ENCODE data around the gene HIC1.

The HIC1 gene

GRCh38 chr17:2025622-2026309 lies 29.1 kb upstream of the HIC1 start:
- peak; percentile 73 for DNase-seq (ENCODE audit: low spot score)

DNA sequence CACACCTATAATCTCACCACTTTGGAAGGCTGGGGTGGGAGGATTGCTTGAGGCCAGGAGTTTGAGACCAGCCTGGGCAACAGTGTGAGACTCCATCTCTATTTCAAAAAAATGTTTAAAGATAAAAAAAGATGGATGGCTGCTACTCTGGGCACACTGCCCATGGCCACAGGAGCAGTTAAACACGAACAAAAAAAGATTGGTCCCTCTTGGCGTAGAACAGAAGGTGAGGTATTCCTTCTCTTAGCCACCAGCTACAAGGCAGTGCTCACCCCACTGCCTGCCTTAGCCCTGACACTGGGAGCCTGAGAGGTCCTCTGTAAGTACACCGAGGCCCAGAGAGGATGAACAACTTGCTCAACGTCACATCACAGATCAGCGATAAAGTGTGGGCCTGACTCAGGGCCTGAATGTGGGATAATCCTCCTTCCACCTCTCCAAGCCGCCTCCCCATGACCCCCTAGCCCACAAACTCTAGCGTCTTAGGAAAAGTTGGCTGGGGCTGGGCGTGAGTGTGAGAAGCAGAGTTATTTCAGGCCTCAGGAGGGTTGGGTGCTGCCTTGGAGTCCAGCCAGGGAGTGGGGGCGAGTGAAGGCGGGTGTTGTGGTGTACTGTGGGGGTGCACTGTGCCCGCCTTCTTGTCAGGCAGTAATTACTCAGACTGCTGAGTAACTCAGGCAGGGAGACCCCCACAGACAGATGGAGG lies 27.2 kb upstream of the HIC1 start:
- DNase-seq (ENCODE audit: low spot score) = no peak

- DNase-seq (ENCODE audit: low spot score) = no peak
Observed at GRCh38 chr17:2028234-2028614, 26.7 kb upstream of the HIC1 start.

- no peak for DNase-seq (ENCODE audit: low spot score)
Observed at GRCh38 chr17:2028737-2029136, 26.2 kb upstream of the HIC1 start.

GRCh38 chr17:2029911-2030778 lies 24.8 kb upstream of the HIC1 start, which contains the start of gene DPH1:
DPH1 (plus strand) TSS chr17:2030153; CDS start chr17:2030170, 17 bp downstream.
- peak; percentile 88 for DNase-seq (ENCODE audit: low spot score)

DNA sequence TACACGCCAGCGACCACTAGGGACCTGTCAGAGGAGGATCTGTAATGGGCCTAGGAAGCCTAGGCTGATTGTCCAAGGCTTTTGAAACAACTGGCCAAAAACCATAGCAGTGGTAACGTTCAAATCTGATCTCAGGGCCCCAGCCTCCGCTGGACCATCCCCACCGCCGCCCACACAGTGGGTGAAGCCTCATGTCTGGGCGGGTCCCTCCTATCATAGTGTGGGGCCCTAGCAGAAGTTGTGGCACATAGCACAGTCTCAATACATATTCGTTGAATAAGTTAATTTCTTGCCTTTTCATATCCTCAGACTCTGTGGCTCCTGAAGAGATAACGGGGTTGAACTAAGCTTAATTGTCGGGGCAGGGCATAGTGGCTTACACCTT lies 24.1 kb upstream of the HIC1 start:
- DNase-seq (ENCODE audit: low spot score) = no peak

- DNase-seq (ENCODE audit: low spot score) = no peak
Observed at GRCh38 chr17:2033153-2033552, 21.8 kb upstream of the HIC1 start.

DNA sequence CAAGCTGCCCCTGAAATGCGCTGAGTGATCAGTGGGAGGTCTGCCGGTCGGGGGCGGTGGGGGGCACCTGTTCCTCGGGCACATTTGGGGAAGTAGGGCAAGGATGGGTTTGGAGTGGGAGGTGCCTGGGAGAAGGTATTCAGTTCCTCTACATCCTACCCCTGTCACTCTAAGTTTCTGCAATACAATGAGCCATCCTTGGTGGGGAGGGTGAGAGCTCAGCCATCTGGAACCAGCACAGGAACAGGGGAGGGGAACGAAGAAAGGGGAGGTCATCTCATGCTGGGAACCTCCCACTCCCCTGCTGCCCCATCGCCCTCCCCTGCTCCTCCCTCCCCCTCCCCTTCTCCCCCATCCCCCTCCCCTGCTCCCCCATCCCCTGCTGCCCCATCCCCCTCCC lies 20.7 kb upstream of the HIC1 start:
- DNase-seq (ENCODE audit: low spot score) = no peak

DNA sequence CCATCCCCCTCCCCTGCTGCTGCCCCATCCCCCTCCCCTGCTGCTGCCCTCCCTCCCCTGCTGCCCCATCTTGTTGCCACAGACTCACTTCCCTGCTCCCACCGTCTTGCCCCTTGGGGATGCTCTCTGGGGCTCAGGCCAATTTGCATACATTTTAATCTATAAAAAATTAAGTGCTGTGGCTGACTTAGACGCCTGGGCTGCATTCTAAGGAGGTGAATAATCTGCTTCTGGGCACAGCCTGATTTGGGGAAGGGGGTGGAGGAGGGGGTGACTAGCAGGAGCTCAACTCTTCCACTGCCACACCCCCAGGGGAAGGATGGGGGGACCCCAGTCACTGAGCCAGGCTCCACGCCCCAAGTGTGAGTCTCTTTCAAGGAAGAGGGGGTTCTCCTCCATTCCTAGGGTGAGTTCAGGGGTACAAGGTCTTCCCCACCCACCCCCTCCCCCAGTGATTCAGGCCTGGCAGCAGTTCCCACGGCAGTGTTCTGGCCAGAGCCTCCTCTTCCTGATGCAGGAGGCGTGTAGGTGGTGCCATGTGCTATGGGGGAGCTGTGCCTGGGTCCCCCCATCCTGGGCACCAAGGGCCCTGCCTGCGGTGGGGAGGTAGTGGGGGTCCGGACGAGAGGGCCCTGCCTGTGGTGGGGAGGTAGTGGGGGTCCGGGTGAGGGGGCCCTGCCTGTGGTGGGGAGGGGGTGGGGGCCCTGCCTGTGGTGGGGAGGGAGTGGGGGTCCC lies 19.9 kb upstream of the HIC1 start:
- DNase-seq (ENCODE audit: low spot score) = no peak

DNA sequence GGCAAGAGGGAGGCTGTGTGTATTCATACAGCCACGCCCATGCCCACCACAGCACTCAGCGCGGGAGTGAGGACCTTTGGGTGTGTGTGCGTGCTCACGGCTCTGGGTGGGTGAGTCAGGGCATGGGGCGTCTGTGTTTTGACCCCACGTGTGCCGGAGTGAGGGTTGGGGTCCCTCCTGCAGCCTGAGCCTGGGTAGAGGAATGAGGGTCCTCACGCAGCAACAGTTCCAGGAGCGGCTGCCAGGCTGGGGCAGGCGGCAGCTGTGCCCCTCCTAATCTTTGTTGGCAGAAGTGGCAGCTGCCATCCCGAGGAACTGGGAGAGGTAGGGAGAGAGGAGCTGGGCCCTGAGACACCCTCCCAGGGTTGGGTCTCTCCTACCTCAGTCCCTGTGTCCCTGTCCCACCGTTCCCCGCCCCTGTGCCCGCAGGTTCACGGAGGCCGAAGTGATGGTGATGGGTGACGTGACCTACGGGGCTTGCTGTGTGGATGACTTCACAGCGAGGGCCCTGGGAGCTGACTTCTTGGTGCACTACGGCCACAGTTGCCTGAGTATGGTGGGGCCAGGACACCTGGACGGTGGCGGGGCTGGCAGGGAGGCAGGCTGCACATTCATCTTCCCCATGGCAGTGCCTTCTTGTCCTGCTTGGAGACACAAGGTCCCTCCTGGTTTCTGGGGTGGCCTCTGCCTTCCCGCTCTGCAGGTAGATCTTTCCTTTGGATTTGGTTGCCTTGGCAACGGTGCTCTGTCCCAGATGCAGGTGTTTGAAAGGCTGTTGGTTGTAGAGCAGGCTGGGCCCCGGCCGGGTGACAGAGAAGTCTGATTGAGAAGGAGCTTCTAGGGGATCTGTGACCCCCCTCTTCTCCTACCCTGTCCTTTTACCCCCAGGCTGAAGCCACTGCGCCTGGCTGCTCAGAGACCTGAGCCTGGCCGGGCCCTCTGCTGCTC lies 19.1 kb upstream of the HIC1 start:
- DNase-seq (ENCODE audit: low spot score) = no peak

DNA sequence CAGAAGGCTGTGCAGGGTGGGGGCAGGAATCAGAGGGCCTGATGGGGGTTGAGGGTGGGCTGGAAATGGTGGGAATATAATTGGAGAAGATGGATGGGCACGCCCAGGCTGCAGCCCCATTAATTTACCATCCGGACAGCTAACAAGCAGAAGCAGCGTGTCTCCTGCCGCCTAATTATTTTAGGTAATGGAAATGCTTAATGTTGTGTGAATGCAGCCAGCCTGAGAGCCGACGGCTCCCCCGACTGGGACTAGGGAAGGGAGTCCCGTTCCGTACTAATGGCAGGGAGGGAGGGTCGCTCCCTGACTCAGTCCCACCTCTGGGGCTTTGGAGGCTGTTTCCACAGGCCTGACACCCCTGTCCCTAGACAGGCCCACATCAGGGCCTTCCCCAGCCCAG lies 17.7 kb upstream of the HIC1 start:
- DNase-seq (ENCODE audit: low spot score) = no peak

DNA sequence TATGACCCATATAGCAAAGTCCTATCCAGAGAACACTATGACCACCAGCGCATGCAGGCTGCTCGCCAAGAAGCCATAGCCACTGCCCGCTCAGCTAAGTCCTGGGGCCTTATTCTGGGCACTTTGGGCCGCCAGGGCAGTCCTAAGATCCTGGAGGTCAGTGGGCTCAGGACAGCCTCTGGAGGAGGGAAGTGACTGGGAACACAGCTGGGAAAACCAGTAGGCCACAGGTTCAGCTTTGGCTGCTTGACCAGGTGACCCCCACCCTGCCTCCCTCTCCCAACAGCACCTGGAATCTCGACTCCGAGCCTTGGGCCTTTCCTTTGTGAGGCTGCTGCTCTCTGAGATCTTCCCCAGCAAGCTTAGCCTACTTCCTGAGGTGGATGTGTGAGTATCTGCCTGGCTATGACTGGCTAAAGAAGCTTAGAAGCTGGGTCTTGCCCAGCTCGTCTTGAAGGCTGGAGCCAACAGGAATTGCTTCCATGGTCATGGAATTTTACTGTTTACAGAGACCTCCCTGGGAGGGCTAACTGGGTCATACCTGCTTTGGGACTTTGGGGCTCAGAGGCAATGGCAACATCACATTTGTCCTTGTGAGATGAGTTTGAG lies 14.6 kb upstream of the HIC1 start:
- no peak for DNase-seq (ENCODE audit: low spot score)

DNA sequence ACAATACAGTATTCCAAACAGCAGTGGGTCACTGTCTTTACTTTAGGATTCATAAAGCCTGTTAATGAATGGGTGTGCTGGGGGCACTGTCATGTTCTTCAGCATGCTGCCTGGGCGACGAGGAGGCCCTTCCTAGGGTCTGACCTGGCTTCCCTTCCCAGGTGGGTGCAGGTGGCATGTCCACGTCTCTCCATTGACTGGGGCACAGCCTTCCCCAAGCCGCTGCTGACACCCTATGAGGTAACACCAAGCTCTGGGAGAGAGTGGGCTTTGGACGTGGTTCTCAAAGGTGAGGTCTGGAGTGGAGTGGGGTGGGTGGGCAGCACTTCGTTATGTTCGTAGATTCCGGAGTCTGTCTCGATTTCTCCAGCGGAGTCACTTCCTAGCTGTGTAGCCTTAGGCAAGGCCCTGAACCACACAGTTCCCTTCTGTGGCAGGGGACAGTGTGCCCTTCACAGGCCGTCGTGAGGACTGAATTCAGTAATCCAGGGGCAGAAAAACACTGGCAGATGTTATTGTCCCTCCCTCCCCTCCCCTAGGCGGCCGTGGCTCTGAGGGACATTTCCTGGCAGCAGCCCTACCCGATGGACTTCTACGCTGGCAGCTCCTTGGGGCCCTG lies 13.9 kb upstream of the HIC1 start:
- no peak for DNase-seq (ENCODE audit: low spot score)

DNA sequence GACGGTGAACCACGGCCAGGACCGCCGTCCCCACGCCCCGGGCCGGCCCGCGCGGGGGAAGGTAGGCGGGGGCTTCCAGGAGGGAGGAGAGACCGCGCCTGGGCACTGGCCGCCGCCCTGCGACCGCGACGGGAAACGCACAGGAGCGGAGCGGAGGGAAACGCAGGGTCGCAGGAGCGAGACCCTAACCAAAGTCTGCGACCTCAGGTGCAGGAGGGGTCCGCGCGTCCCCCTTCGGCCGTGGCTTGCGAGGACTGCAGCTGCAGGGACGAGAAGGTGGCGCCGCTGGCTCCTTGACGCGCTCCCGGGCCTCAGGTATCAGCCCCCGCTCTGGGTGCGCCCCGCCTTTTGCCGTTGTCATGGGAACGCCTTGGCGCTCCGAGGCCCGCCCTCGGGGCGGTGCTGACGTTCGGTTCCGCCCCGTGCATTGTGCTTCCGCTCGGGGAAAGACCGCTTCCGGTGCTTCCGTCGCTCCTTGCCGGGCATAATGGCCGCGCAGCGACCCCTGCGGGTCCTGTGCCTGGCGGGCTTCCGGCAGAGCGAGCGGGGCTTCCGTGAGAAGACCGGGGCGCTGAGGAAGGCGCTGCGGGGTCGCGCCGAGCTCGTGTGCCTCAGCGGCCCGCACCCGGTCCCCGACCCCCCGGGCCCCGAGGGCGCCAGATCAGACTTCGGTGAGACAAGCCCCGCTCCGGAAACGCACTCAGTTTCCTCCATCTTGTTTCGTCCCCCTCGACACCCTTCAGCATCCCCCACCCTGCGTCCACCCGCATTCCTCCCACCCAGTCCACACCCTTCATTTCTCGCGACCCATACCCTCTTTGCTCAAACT lies 13.1 kb upstream of the HIC1 start, which contains the start of gene OVCA2:
Gene OVCA2 (plus strand): TSS at position 462 of the 829 bp plus-strand sequence. CDS start 26 bp downstream, at position 488.
- DNase-seq (ENCODE audit: low spot score) = peak; percentile 90

DNA sequence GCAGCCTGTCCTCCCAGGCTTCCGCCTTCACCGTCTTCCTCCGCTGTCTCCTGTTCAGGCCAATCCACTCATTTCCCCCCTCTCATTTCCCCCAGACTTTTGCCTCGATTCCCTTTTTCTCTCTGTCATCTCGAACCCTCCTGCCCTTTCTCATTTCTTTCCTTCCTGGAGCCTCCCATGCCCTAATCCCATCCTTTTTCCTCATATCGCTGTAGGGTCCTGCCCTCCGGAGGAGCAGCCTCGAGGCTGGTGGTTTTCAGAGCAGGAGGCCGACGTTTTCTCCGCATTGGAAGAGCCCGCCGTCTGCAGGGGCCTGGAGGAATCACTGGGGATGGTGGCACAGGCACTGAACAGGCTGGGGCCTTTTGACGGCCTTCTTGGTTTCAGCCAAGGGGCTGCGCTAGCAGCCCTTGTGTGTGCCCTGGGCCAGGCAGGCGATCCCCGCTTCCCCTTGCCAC lies 12.5 kb upstream of the HIC1 start:
- no peak for DNase-seq (ENCODE audit: low spot score)

DNA sequence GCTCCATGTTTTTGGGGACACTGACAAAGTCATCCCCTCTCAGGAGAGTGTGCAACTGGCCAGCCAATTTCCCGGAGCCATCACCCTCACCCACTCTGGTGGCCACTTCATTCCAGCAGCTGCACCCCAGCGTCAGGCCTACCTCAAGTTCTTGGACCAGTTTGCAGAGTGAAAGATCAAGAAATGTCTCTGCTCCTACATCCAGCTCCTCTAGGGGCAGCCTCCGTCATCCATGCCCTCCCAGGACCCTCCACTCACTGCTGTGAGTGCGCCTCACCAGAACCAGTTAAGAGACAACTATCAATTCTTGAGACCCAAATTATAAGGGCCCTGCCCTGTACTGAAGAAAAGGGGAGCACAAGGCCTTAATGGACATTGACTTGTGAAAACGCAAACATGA lies 12.0 kb upstream of the HIC1 start:
- DNase-seq (ENCODE audit: low spot score) = no peak

DNA sequence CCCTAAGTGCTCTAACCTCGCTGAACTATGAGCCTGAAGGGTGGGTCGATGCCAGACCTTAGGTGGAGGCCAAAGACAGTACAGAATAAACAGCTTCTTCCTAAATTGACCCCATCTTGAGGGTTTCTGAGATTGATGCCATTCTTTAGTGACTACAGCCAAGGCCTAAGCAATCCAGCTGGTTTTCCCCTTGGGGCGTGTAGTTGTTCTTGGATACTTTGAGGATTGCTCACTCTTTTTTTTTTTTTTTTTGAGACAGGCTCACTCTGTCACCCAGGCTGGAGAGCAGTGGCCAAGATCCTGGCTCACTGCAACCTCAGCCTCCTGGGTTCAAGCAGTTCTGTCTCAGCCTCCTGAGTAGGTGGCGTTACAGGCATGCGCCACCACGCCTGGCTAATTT lies 11.1 kb upstream of the HIC1 start:
- no peak for DNase-seq (ENCODE audit: low spot score)

- DNase-seq (ENCODE audit: low spot score) = peak; percentile 80
Observed at GRCh38 chr17:2044263-2044894, 10.5 kb upstream of the HIC1 start.
